Glutamatergic neuron (in vitro differentiated cells): ENCODE measurements around the gene TBC1D24. TPM values are rescaled to one million over a fixed set of nuclear protein-coding genes. Genes with fewer than 3 reads are reported as not detected.

ENCODE experiments used
- DNase-seq: peaks from one replicate; pipeline ENCODE4 v3.0.0; 2022
- H3K27ac Mint-ChIP-seq: one replicate; pipeline ENCODE4 v1.8.0; 2020; ENCODE audit warnings: mild to moderate bottlenecking, mixed read lengths, inconsistent platforms; ENCODE audit not compliant: unreplicated experiment
- H3K27me3 Mint-ChIP-seq: one replicate; pipeline ENCODE4 v1.8.0; 2020; ENCODE audit warnings: mild to moderate bottlenecking, moderate library complexity, mixed read lengths, inconsistent platforms; ENCODE audit not compliant: unreplicated experiment
- H3K36me3 Mint-ChIP-seq: one replicate; pipeline ENCODE4 v1.8.0; 2020; ENCODE audit warnings: mild to moderate bottlenecking, mixed read lengths, inconsistent platforms; ENCODE audit not compliant: unreplicated experiment
- H3K4me1 Mint-ChIP-seq: one replicate; pipeline ENCODE4 v1.8.0; 2020; ENCODE audit warnings: mild to moderate bottlenecking, low read depth, mixed read lengths, inconsistent platforms; ENCODE audit not compliant: unreplicated experiment
- H3K4me3 Mint-ChIP-seq: one replicate; pipeline ENCODE4 v1.8.0; 2020; ENCODE audit warnings: mild to moderate bottlenecking, mixed read lengths, inconsistent platforms; ENCODE audit not compliant: unreplicated experiment
- H3K9me3 Mint-ChIP-seq: one replicate; pipeline ENCODE4 v1.8.0; 2020; ENCODE audit warnings: mild to moderate bottlenecking, moderate library complexity, mixed read lengths, inconsistent platforms; ENCODE audit not compliant: unreplicated experiment
- CTCF ChIP-seq: fragments of 200-600 bp; sonication (generic); IDR thresholded peaks from one replicate; pipeline ENCODE4 v1.5.0; 2021; ENCODE audit not compliant: partially characterized antibody, unreplicated experiment
- total RNA-seq: library from RNA; stranded (reverse); fragmentation: NEBNext Ultra II Directional; extraction: Animal tissue kit (Norgen Biotek cat#: 25700); gene quantifications from one replicate; pipeline ENCODE4 v1.2.1, GENCODE V29; 2021; ENCODE audit not compliant: unreplicated experiment

Gene TBC1D24
- total RNA-seq, 1 donor from 2014 or later, result 58.4 TPM

- H3K9me3 Mint-ChIP-seq, result peaks cover 15% of the 10 kb centered on the region
- no peaks in the 10 kb centered on the region for H3K36me3 Mint-ChIP-seq
- no peak overlapping the region for H3K27ac Mint-ChIP-seq
- H3K4me3 Mint-ChIP-seq, result no peak overlapping the region
- no peak for TF ChIP-seq CTCF
- H3K27me3 Mint-ChIP-seq, result peaks cover 15% of the 10 kb centered on the region
- DNase-seq, result peak; percentile 5
- H3K4me1 Mint-ChIP-seq, result peaks cover 24% of the 10 kb centered on the region
Observed at GRCh38 chr16:2480948-2481347, 6.0 kb downstream of the TBC1D24 start.

GRCh38 chr16:2481676-2482075, 6.7 kb downstream of the TBC1D24 start:
- TF ChIP-seq CTCF, result no peak
- Mint-ChIP-seq H3K27ac (no peak overlapping the region), H3K4me3 (no peak overlapping the region), H3K4me1 (peaks cover 23% of the 10 kb centered on the region), H3K27me3 (peaks cover 9% of the 10 kb centered on the region), H3K9me3 (peaks cover 10% of the 10 kb centered on the region), H3K36me3 (no peaks in the 10 kb centered on the region)
- DNase-seq, result peak; percentile 6

- Mint-ChIP-seq H3K36me3 (no peaks in the 10 kb centered on the region), H3K4me1 (peaks cover 29% of the 10 kb centered on the region), H3K27me3 (peaks cover 7% of the 10 kb centered on the region), H3K9me3 (peaks cover 10% of the 10 kb centered on the region), H3K4me3 (no peak overlapping the region), H3K27ac (no peak overlapping the region)
- peak; percentile 6 for DNase-seq
- TF ChIP-seq CTCF, result no peak
Observed at GRCh38 chr16:2482249-2482648, 7.3 kb downstream of the TBC1D24 start.

- H3K27me3 Mint-ChIP-seq, result peaks cover 10% of the 10 kb centered on the region
- peaks cover 27% of the 10 kb centered on the region for H3K4me1 Mint-ChIP-seq
- H3K4me3 Mint-ChIP-seq, result peak overlapping the region; percentile 20
- peak overlapping the region; percentile 52 for H3K27ac Mint-ChIP-seq
- DNase-seq, result peak; percentile 22
- H3K36me3 Mint-ChIP-seq, result no peaks in the 10 kb centered on the region
- no peak for TF ChIP-seq CTCF
- peaks cover 11% of the 10 kb centered on the region for H3K9me3 Mint-ChIP-seq
Observed at GRCh38 chr16:2482708-2483534, 8.0 kb downstream of the TBC1D24 start.
